Activated CD4-positive, alpha-beta T cell treated with anti-CD3 and anti-CD28 coated beads for 4 hours (primary cell): ENCODE data around the gene CEBPE.

Experiments used
- DNase-seq, 2 donors: peaks; one replicate each; pipeline ENCODE4 v3.0.0-alpha.2; 2020

The CEBPE gene

GRCh38 chr14:23071921-23072539 lies 47.0 kb downstream of the CEBPE start:
- DNase-seq, result no peak

DNA sequence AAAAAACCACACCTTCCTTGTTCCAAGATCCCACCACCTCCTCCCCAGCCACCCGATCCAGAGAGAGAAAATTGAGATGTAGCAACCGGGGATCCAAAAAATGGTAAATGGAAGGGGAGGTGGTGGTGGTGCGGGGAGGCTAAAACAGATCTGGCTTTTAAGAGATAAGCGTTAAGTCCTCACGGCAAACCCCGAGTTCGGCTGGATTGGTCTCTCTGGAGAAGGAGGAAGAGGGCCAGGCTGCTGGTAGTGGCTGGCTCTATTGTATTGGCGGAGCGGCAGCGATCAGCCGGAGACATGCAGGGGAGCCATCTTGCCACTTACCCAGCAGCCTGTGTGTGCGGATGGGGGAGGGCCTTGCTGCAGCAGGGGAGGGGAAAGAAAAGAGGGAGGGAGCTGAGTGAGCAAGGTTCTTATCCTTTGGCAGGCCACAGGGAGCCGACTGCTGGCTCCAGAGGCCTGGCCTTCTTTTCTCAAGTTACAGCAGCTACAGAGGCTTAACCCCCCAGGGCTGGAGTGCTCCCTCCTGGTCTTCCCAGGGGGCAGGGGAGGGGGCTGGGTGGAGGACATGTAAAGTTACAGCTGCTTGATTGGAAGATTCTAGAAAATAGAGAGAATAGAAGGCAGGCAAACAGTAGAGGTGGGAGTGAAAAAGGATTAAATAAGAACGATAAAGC lies 47.7 kb downstream of the CEBPE start:
- peak; percentile 70 to 77 for DNase-seq

- DNase-seq, result no peak
These were observed 48.6 kb downstream of the CEBPE start for GRCh38 chr14:23070262-23071129.

DNA sequence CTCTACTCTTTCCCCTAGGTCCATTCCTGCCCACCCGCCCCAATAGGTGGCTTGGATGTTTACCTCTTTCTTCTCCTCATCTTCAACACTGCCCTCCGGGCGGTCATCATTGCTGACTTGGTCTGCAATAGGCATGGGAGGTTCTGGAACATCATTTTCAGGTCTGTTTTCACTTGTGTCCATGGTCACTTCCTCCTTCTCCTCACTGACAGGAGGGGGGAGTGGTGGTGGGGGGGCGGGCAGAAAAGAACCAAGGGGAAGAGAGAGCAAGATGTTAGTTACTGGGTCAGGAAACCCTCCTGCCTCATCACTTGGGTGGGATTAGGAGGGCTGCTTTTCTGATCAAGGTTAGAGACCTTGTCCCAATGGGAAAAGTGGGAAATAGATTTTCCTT lies 49.6 kb downstream of the CEBPE start:
- no peak for DNase-seq

- peak; percentile 61 to 78 for DNase-seq
These were observed 50.2 kb downstream of the CEBPE start for GRCh38 chr14:23068789-23069412.

GRCh38 chr14:23067847-23068788 lies 50.9 kb downstream of the CEBPE start:
- DNase-seq, result no peak
